GM19099 (cell line): ENCODE measurements around the gene ANKRD34C.

Experiments used
- POLR2A ChIP-seq: IDR thresholded peaks from 3 replicates; pipeline ENCODE4 v1.6.1; 2011; ENCODE audit warnings: low read depth; ENCODE audit not compliant: insufficient read length; ENCODE audit errors: extremely low read depth

The ANKRD34C gene

DNA sequence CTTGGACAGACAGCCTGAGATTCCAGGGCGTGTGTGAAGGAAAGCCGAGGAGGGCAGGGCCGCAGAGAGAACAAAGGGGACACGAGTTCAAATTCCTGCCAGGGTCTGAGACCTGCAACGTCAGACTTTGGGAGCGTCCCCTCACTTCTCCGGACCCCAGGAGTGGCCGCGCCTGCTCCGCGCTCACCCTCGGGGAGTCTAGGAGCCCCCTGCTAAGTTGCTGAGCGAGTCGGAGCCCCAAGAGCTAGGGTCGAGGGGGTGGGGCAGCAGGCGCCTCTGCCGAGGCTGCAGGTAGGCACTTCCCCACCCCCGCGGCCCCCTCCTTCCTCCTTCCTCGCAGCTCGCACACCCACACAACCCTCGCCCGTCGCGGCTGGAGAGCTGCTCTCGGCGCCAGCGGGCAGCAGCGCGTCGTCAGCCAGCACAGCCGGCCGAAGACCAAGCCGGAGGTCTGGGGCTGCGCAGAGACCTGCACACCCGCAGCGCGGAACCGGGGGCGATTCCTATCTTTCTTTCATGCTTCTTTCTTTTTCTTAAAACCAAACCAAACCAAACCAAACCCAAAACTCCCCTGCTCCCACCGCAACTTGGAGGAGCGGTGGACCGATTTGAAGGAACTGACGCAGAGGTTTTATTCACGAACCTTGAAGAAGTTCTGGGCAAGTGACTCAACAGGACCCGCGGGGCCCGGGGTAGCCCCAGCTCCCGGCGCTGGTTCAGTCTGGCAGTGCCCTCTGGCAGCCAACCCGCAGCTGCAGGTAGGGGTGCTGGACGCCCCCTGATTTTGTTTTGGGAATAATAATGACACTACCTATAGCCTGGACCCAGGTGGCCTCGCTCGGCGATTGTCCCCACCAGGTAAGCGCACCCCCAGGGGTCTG lies at the start of gene ANKRD34C:
ANKRD34C (plus strand) TSS at position 352 of the 881 bp plus-strand sequence. CDS start 10,563 bp downstream, outside the sequence.
- TF ChIP-seq POLR2A: no peak

DNA sequence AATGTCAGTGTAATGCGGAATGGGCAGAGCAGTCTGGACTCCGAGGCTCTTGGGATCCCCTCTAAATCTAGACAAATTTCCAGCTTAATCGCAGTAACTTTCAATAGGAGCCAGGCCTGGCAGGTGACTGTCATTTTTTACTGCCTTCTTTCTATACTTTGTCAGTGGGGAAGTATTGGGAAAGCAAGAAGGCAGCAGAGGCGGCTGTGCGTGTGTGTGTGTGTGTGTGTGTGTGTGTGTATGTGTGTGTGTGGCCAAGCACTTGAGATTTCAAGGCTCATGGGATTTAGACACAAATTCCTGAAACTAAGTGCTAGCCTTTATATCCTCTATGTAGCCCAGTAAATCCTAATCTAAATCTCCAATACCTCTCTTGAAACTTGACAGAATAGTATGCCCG lies 49.3 kb upstream of the ANKRD34C start:
- no peak for TF ChIP-seq POLR2A

DNA sequence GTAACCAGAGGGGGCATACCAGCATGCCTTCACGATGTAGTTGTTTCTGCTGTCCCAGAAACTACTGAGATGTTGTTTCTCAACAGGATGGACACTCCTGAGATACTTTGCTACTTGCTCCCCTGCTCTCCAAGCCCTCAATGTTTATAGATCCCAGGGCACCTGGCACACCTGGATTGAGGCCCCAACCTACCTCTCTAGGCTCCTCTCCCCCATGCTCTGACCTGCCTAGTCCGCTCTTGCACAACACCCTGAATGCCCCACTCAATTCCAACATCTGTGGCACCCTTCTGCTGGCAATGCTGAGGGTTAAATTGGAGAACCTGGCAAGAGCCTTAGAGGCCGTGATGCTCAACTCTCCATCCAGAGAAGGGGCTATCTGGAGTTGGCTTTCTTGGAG lies 42.5 kb upstream of the ANKRD34C start:
- TF ChIP-seq POLR2A: no peak

DNA sequence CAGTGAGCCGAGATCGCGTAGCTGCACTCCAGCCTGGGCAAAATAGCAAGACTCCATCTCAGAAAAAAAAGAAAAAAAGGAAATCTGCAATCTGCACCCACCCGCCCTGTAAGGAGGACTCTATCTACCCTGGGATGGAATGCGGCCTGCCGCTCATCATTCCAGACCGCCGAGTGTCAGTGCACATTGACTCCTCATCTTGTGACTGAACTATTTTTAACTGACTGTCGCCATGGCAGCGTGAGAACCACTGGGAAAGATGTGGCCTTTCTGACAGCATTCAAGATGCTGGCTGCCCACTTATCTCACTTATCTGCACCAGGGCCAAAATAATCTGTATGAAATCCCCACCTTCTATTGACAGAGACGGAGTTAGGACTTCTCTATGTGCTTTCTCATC lies 38.8 kb upstream of the ANKRD34C start:
- TF ChIP-seq POLR2A: no peak

DNA sequence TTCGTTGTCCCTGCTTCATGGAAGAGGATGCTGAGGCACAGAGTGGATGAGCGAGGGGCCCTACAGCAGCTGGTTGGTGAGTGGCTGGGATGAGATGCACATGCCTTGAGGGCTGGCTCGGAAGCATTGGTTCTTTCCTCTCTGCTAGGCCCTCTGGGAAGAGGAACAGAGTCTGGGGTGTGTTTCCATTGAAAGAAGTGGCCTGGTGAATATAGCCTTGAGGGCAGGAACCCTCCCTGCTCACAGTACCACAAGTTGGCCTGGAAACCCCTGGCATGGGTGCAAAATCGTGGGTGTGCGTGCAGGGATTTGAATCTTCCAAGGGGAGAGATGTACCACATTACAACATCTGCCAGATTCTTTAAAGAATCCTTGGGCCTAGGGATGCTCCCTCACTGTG lies 37.6 kb upstream of the ANKRD34C start:
- TF ChIP-seq POLR2A: no peak

DNA sequence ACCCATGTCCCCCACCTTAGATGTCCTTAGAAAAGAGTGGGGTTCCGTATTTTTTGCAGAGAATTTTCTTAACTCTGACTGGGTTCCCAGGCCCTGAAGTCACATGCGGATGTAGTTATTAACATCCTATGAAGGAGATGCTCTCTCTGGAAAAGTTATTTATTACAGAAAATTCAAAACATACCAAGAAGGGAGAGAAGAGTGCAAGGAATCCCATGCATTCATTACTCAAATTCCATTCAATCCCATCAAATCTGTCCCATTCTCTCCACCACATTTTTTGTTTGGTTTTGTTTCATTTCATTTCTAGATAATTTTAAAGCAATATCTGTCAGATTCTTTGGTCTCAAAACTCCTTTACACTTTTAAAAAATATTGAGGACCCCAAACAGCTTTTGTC lies 34.3 kb upstream of the ANKRD34C start:
- TF ChIP-seq POLR2A: no peak

DNA sequence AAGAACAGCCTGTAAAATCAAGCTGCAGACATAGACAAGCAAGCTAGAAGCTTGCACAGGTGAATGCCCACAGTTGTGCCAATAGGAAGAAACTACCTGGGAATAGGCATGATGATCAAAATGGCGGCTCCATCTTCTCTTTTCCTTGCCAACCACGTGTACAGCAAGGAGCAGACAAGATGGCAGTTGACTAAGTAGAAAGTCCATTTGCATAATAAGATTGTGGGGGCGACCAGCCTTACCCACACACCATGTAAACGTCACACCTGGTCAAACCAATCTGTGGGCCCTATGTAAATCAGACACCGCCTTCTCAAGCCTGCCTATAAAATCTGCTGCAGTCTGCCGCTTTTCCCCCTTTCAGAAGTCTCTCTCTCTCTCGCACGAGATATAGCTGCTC lies 25.1 kb upstream of the ANKRD34C start:
- TF ChIP-seq POLR2A: no peak

DNA sequence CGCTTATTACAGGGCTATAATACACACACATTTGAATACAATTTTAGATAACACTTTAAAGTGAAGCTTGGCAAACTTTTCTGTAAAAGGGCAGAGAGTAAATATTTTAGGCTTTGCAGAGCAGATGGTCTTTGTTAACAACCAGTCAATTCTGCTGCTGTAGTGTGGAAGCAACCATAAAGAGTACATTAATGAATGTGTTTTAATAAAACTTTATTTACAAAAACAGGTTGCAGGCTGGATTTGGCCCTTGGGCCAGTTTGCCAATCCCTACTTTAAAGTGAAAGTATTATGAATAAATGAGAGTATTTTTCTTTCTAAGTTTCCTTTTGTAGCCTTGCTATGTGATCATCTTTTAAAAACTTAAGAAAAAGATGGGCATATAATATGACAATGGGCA lies 20.7 kb upstream of the ANKRD34C start:
- TF ChIP-seq POLR2A: no peak

DNA sequence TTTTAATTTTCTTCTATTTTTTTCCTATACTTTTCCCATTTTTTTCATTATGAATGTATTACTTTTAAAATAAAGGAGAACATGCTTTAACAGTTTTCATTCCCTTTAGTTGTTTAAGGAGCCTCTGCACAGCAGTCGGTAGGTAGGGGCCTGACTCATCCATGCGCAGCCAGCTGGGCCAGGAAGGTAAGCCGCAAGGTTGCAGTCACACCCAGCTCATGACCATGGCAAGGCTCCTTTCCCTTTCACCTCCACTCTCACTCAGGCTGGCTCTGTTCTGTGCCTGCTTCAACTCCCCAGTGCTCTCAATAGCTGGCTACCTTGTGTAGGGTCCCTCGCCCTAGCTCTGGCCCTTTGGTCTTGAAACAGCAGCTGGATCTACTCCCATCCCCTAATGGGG lies 17.4 kb upstream of the ANKRD34C start:
- TF ChIP-seq POLR2A: no peak

DNA sequence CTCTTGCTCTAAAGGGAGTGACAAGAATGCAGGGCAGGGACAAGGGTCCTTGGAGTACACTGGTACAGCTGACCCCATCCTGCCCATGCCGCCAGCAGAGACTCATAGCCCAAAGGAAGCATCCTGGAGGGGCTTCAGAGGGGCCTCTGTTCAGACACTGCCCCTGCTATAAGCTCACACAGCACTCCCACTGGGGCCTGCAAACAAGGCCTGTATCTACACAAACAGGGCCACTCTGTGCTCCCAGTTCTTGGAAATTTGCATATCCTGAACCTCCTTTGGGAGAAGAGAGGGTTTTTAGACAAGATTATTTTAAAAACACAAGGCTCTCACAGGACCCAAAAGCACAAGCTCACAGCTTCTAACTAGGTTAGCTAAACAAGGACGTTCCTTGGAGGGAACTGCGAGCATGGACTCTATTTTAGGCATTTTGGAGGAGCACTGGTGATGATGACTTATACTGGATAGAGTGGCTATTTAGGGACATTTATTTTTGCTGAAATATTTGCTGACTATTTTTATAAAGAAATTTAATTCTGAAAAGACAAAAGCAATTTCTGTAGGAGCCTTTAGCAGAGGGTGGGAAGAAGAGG lies 16.4 kb upstream of the ANKRD34C start:
- no peak for TF ChIP-seq POLR2A

DNA sequence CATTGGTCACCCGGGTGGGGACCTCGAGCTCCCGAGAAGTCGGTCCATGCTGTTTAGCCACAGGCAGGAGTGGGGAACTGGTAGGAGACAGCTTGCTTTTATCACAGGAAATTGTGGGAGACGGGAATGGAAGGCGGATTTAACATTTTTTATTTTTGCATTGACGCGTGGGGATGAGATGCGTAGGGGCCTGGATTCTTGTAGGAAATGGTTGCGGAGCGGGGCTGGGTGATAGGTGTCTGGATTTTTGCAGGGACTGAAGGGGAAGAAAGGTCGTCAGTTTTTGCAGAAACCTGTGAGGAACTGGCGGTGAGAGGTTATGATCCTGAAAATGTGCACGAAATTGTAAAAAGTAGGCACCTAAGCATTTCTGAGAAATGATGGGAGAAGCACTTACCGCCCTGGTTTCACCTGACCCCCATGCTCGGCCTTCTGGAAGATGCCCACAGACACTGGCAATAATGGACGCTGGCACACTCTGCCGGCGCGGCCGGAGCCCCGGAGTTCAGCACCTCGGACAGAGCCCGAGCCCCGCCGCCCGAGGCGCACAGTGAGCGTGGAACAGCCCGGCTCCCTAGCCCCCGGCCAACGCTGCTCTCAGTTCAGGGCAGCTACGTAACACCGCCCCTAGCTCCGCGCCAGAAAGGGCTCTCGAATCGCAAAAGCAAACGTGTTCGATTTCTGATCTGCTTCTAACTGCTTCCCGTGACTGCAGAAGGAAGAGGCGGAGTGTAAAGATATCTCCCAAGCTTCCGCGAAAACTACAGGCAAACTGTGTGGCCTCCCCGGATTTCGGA lies 928 bp downstream of the ANKRD34C start:
- no peak for TF ChIP-seq POLR2A

DNA sequence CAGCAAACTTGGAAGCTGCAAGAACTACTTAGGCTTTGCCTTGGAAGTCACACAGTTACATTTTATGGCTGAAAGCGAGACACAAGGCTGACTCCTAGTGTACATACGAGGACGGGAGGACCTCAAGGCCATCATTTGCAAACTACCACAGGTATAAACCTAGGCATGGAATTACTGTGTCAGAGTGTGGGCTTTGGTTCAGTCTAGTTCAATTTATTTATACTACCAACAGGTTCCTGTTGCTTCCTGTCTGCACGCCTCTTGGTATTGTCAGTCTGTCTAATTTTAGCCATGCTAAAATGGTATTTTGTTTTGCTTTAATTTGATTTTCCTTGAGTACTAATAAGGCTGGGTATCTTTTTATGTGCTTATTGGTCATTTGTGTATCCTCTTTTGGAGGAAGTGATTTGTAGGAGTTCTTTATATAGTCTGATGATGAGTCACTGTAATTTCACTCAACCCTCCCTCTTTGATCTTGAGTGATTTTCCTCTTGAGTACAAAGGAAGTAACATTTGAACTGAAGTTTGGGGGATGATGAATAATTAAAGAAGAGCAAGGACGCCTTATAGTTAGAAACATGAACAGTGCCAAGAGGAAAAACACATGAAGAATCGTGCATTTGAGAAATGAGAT lies 8.2 kb downstream of the ANKRD34C start:
- TF ChIP-seq POLR2A: no peak

DNA sequence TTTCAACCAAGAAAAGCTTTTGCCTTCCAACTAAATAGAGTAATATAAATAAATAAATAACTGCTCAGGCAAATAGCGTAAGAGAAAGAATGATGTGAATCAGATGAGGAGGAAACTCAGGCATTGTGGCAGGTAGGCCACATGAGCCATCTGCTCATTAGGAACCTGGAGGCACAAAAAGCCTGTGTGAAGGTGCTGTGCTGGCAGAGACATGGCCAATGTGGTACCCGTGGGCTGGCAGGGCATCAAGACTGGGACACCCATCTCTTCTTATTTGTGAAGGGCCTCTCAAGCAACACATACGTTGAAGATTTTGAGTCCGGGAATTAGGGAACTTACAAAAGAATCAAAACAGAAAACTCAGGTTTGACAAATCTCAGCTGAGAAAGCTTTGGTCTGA lies 9.5 kb downstream of the ANKRD34C start:
- TF ChIP-seq POLR2A: no peak

DNA sequence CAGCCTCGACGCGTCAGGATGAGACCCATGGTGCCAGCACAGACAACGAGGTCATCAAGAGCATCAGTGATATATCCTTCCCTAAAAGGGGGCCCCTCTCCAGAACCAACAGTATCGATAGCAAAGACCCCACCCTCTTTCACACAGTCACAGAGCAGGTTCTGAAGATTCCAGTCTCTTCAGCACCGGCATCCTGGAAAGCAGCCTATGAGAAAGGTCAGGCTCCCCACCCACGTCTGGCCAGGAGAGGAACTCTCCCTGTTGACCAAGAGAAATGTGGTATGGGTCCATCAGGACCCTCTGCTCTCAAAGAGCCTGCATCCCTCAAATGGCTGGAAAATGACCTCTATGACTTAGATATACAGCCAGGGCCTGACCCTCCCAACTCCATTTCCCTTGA lies 11.6 kb downstream of the ANKRD34C start:
- TF ChIP-seq POLR2A: no peak

DNA sequence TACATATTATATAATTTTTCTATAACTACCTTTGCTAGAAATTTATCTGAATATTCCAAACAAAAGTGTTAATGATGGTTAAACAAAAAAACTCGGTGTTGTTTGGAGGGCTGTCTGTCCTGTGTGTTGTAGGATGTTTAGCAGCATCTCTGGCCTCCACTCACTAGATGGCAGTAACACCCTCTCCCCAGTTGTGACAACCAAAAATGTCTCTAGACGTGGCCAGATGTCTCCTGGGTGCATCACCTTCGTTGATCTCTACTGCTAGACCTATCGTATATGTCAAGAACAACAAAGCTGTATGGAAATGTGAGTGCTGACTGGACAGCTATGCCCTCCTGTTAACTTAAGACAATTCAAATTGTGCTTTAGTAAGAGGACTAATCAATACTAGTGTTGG lies 14.1 kb downstream of the ANKRD34C start:
- TF ChIP-seq POLR2A: no peak
